HepG2 (cell line): ENCODE results near the gene MMP17. TPM values are rescaled to one million over a fixed set of nuclear protein-coding genes. Genes with fewer than 3 reads are reported as not detected.
A peak's percentile ranks its signal among the peaks of the same experiment; 100 is the strongest.

ENCODE experiments used
- ATAC-seq: fragments of 200-7000 bp; cut with Tn5 transposase; 3 replicates; pipeline ENCODE4 v1.9.1; 2020; ENCODE audit warnings: mild to moderate bottlenecking, moderate library complexity
- BruUV-seq: library from RNA; stranded (reverse); fragments of 400-500 nt; replicated peaks from 2 replicates; lab custom pipeline; 2021; lab: Mats Ljungman, UMichigan
- CTCF ChIA-PET: fragments of 300-600 bp; formaldehyde crosslinking; extraction: SDS; loops from one replicate; lab custom pipeline; 2021; ENCODE audit warnings: low total read pairs, inconsistent platforms, low intra/inter-chr PET ratio; lab: Yijun Ruan, JAX
- POLR2A ChIA-PET: fragments of 350-600 bp; sonication (Branson Sonifier 250); formaldehyde crosslinking; loops from one replicate; lab custom pipeline; 2020; ENCODE audit warnings: antibody characterized with exemption, inconsistent platforms; lab: Yijun Ruan, JAX
- DNase-seq: peaks from one replicate; pipeline ENCODE4 v3.0.0-alpha.2; 2015; ENCODE audit warnings: low spot score
- FAIRE-seq: peaks from 3 replicates; lab custom pipeline; 2011; peaks lifted over from hg19 to GRCh38; lab: Jason Lieb, UNC
- H2AFZ ChIP-seq: one replicate; pipeline ENCODE4 v1.6.1; 2011; ENCODE audit warnings: low read length, inconsistent platforms
- H3K27ac ChIP-seq: fragments of 300-600 bp; 3 replicates; pipeline ENCODE4 v1.8.0; 2011; ENCODE audit warnings: mixed run types, mild to moderate bottlenecking, mixed read lengths, low read length, inconsistent platforms; ENCODE audit not compliant: insufficient read depth; ENCODE audit errors: extremely low read length
- H3K27me3 ChIP-seq, 2 experiments: fragments of 200-600 bp in 1 of 2; 2 replicates in 1 of 2; 3 replicates in 1 of 2; pipeline versions ENCODE4 v1.6.0 to v1.8.0; 2011; ENCODE audit warnings: low read length in 2 of 2, mild to moderate bottlenecking in 2 of 2, moderate library complexity in 2 of 2, inconsistent platforms in 1 of 2; ENCODE audit not compliant: insufficient read depth in 2 of 2, control insufficient read depth in 1 of 2
- H3K36me3 ChIP-seq, 2 experiments: fragments of 200-600 bp in 1 of 2; replicated peaks in 1 of 2; 2 replicates in 1 of 2; 3 replicates in 1 of 2; pipeline versions ENCODE4 v1.5.1 to v1.8.0; 2011; ENCODE audit warnings: low read length in 2 of 2, inconsistent platforms in 1 of 2; ENCODE audit not compliant: insufficient read depth in 2 of 2, control insufficient read depth in 1 of 2
- H3K4me1 ChIP-seq: 2 replicates; pipeline ENCODE4 v1.5.1; 2012; ENCODE audit warnings: low read length, inconsistent platforms; ENCODE audit not compliant: insufficient read depth
- H3K4me2 ChIP-seq: 2 replicates; pipeline ENCODE4 v1.6.0; 2011; ENCODE audit warnings: low read depth, low read length, inconsistent platforms
- H3K4me3 ChIP-seq, 3 experiments: fragments of 200-600 bp in 1 of 3; sonication (generic), shearing (Covaris generic) in 1 of 3; replicated peaks in 1 of 3; 2 replicates each; pipeline ENCODE4 v1.5.1; 2011 to 2016; ENCODE audit warnings: low read length in 3 of 3, inconsistent platforms in 2 of 3, low read depth in 2 of 3, mild to moderate bottlenecking in 2 of 3, control low read depth in 1 of 3, mixed read lengths in 1 of 3; ENCODE audit not compliant: insufficient read depth in 1 of 3
- H3K79me2 ChIP-seq: one replicate; pipeline ENCODE4 v1.6.1; 2011; ENCODE audit warnings: low read length, inconsistent platforms; ENCODE audit not compliant: insufficient read depth
- H3K9ac ChIP-seq: 2 replicates; pipeline ENCODE4 v1.6.0; 2011; ENCODE audit warnings: mild to moderate bottlenecking, low read depth, low read length, inconsistent platforms; ENCODE audit not compliant: insufficient read depth
- H3K9me3 ChIP-seq: 2 replicates; pipeline ENCODE4 v1.5.1; 2012; ENCODE audit warnings: mild to moderate bottlenecking, low read length
- H4K20me1 ChIP-seq: 2 replicates; pipeline ENCODE4 v1.6.0; 2011; ENCODE audit warnings: inconsistent platforms, mild to moderate bottlenecking, low read length, moderate library complexity; ENCODE audit not compliant: insufficient read depth
- ATF7-NPFF ChIP-seq: sonication (generic); formaldehyde crosslinking; IDR thresholded peaks from 2 replicates; pipeline ENCODE4 v1.8.1; 2023; ENCODE audit warnings: mild to moderate bottlenecking, low read depth, missing genetic modification reagents, moderate library complexity
- GTF2F1 ChIP-seq: fragments of 150-350 bp; IDR thresholded peaks from 2 replicates; pipeline ENCODE4 v1.6.1; 2014; ENCODE audit warnings: low read length
- MIER2 ChIP-seq: IDR thresholded peaks from 2 replicates; pipeline ENCODE4 v1.6.1; 2016; ENCODE audit warnings: missing biosample characterization, missing genetic modification reagents
- REST ChIP-seq, 2 experiments: IDR thresholded peaks; 2 replicates each; pipeline ENCODE4 v1.6.1; 2011 to 2012; ENCODE audit warnings: low read length in 2 of 2, borderline replicate concordance in 1 of 2, low read depth in 1 of 2, mild to moderate bottlenecking in 1 of 2, moderate library complexity in 1 of 2
- RXRA ChIP-seq: sonication (generic); formaldehyde crosslinking; IDR thresholded peaks from 2 replicates; pipeline ENCODE4 v1.5.1; 2020; ENCODE audit warnings: missing genetic modification reagents
- SP140L ChIP-seq: sonication (generic); formaldehyde crosslinking; IDR thresholded peaks from 2 replicates; pipeline ENCODE4 v1.4.0; 2020; ENCODE audit warnings: missing genetic modification reagents, borderline replicate concordance
- YY1 ChIP-seq: IDR thresholded peaks from 2 replicates; pipeline ENCODE4 v1.6.1; 2011; ENCODE audit warnings: low read length, low read depth, moderate library complexity, mild to moderate bottlenecking; ENCODE audit not compliant: insufficient read depth, insufficient replicate concordance
- ZNF496 ChIP-seq: sonication (generic); formaldehyde crosslinking; IDR thresholded peaks from 2 replicates; pipeline ENCODE4 v1.8.1; 2023; ENCODE audit warnings: mild to moderate bottlenecking, moderate library complexity, missing genetic modification reagents; ENCODE audit not compliant: insufficient replicate concordance
- WGBS: methylation state at CpG from one replicate; pipeline ENCODE4 v1.1.6; 2017; ENCODE audit warnings: low lambda C conversion rate; 5-methylcytosine and 5-hydroxymethylcytosine counted together
- in situ Hi-C: cut with HindIII; loops from 2 replicates; pipeline ENCODE4 v1.10.0; 2017; ENCODE audit warnings: low pct_unique_long_range_greater_than_20kb; ENCODE audit not compliant: extremely low pct_ligation_motif_present
- intact Hi-C: fragments of 100-400 bp; cut with micrococcal nuclease; formaldehyde crosslinking; loops from one replicate; pipeline ENCODE4 v1.10.0; 2022; ENCODE audit not compliant: unreplicated experiment
- polyA plus RNA-seq, 8 experiments: library from polyadenylated mRNA; depleted of rRNA in 3 of 8; stranded (reverse) in 7 of 8; unstranded in 1 of 8; fragments of >200 nt; fragmentation: Illumina TruSeq in 4 of 8; extraction: Trizol in 4 of 8; gene quantifications; 2 replicates each; pipeline versions ENCODE4 v1.2.1 to v1.2.3, GENCODE V29; 2011 to 2016; ENCODE audit warnings: low read depth in 4 of 8, missing spikeins in 1 of 8, mixed read lengths in 1 of 8; ENCODE audit not compliant: insufficient read depth in 1 of 8
- total RNA-seq, 5 experiments: library from RNA; depleted of rRNA; stranded (reverse); fragments of >200 nt; fragmentation: Illumina TruSeq; extraction: Trizol; gene quantifications; 2 replicates each; pipeline ENCODE4 v1.2.3, GENCODE V29; 2016; ENCODE audit warnings: low read depth in 1 of 5
- TF ChIP-seq, protein P1 (sequence below): IDR thresholded peaks from 2 replicates; pipeline ENCODE4 v1.6.1; 2016; ENCODE audit warnings: low read depth, borderline replicate concordance

The MMP17 gene
- total and polyA plus RNA-seq, 2 of the 13 experiments (the other 11 are each of a cell fraction or from before 2014, with no cell fraction given), result 0.55 to 0.80 TPM

DNA sequence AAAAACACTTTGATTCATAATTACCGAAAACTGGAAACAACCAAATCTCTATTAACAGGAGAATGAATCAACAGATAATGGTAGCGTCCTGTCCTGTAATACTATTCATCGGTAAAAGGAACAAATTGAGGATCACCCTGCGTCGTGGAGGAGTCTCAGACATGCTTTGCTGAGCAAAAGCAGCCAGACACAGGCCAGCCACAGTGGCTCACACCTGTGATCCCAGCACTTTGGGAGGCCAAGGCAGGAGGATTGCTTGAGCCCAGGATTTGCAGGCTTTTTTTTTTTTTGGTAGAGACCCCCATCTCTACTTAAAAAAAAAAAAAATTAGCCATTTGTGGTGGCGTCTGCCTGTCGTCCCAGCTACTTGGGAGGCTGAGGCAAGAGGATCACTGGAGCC lies 34.1 kb upstream of the MMP17 start (continued):
- TF ChIP-seq ZNF496 (no peak), RXRA (CRISPR knock-in tag) (no peak), MIER2 (CRISPR knock-in tag) (no peak), GTF2F1 (no peak), SP140L (CRISPR knock-in tag) (no peak), YY1 (no peak)
- TF ChIP-seq, protein P1, sequence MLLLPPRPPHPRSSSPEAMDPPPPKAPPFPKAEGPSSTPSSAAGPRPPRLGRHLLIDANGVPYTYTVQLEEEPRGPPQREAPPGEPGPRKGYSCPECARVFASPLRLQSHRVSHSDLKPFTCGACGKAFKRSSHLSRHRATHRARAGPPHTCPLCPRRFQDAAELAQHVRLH (CRISPR knock-in tag), result no peak

DNA sequence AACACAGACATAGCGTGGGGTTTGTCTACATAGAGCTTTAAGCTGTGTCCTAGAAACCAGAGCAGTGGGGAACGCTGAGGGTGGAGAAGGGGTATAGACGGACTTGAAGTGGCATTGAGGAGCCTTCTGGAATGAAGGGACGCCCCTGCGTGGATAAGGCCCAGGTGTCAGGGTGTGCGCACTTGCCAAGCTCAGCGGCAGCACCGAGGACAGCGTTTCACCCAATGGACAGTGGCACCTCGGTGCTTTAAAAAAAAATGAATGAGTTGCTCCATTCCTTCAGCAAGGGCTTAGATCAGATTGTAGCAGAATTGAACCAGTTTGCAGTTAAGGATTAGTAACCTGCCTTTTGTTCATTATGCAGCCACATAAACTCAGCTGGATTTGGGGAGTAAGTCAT lies 33.6 kb upstream of the MMP17 start:
- H3K27ac ChIP-seq, result no peak overlapping the region
- no peaks in the 10 kb centered on the region for H3K79me2 ChIP-seq
- intact Hi-C loops, result no loop called here
- no peak overlapping the region for H3K4me3 ChIP-seq
- FAIRE-seq (no peak), DNase-seq (no peak), ATAC-seq (no peak)
- WGBS, result 97% methylated on average over 10 of the region's 10 CpGs
- in situ Hi-C loops, result no loop called here
- H3K4me2 ChIP-seq, result no peak overlapping the region
- TF ChIP-seq REST (IDR thresholded peaks at IDR 0.05; ENCODE audit: borderline replicate concordance in 1 of 2, low read depth in 1 of 2, low read length in 2 of 2) (peak in 1 of 2 experiments; percentile 1; a peak in 2 of 4 replicates), ATF7-NPFF (no peak)
- H3K27me3 ChIP-seq, result no peaks in the 10 kb centered on the region
- H4K20me1 ChIP-seq, result no peaks in the 10 kb centered on the region
- no peak overlapping the region for H3K9ac ChIP-seq
- H3K36me3 ChIP-seq, result peaks cover 17 to 34% of the 10 kb centered on the region in 2 experiments; a peak in 4 of 5 replicates
- ChIA-PET POLR2A (no interaction called here), CTCF (no interaction called here)
- no peaks in the 10 kb centered on the region for H3K4me1 ChIP-seq
- BruUV-seq, result no TSS peak
- H3K9me3 ChIP-seq, result no peaks in the 10 kb centered on the region
- H2AFZ ChIP-seq, result no peak overlapping the region
